Activated CD4-positive, alpha-beta T cell treated with anti-CD3 and anti-CD28 coated beads, Interleukin-2, amount 50 U/mL, for 16 hours (primary cell): ENCODE measurements around the gene GOLGA1.

Experiments
- DNase-seq: peaks from one replicate; pipeline ENCODE4 v3.0.0-alpha.2; 2020

The GOLGA1 gene

DNA sequence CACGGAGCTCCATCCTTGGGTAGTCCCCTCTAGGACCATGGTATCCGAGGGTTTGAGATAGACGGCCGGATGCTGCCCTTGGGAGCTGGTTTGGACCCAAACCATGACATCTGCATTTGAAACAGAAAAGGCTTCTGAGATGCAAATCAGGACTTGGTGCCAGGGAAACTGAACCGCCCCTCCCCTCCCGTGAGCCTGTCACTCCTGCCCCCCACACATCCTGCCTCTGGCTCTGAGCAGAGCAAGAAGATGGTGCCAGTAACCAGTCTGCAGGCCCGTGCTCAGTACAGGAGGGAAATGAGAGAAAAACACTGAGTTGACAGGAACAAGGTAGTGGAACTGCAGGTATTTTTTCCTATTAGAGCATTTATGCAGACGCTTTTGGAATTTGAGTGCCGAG is 60.4 kb downstream of the GOLGA1 start:
- no peak for DNase-seq

GRCh38 chr9:124879226-124879625 is 61.7 kb downstream of the GOLGA1 start:
- no peak for DNase-seq

DNA sequence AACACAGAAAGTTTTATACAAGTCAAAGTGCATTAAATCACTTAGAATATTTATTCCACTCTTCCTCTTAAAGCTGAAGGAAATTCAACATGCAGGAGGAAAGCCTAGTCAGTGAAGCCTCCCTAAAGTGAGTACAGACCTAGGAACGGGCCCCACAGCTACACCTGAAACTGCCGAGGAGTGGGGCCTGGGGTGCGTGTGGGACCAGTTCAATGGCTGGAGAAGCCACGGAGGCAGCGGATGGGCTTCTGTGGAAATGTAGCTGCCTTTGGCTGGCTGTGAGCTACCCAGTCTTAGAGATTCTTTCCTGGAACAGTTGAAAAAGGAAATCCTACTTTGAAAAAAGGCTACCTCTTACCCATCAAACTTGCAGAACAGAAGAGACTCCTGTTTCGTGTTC is 62.4 kb downstream of the GOLGA1 start:
- no peak for DNase-seq

DNA sequence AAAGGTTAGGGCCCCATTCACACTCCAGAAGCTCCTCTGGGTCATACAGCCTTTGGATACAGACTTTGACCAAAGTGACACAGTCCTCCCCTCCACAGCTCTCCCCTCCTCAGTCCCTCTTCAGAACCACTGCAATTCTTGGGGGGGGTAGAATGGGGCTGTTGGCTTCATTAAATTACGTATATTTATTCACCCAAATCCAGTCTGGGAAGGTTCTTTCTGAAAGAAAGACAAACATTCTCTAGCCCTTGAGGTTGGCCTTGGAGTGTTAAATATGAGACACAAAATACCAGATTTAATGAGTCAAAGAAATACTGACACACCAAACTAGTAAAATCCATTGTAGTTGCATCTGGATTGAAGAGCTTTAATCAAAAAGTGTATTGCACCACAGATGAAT is 62.9 kb downstream of the GOLGA1 start:
- no peak for DNase-seq

GRCh38 chr9:124877021-124877782 is 63.7 kb downstream of the GOLGA1 start:
- no peak for DNase-seq

DNA sequence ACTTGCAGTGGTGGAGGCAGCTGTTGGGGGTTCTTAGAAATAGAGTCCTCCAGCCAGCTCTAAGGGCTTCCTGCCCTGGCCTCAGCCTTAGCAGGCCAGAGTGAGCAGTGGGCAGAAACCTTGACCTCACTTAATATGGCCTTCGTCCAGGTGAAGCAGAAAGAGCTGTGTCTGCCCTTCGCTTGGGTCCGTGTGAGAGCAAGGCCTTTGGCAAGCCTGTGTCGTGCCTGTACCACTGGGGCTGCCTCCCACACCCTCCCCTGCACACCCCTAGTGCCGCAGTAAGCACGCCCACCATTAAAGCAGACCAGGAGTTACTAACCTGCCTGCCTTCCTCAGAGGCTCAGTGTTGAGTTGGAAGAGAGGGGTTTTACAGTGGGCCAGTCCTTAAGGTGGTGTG is 65.4 kb downstream of the GOLGA1 start:
- DNase-seq, result no peak

GRCh38 chr9:124873664-124874063 is 67.2 kb downstream of the GOLGA1 start:
- no peak for DNase-seq

DNA sequence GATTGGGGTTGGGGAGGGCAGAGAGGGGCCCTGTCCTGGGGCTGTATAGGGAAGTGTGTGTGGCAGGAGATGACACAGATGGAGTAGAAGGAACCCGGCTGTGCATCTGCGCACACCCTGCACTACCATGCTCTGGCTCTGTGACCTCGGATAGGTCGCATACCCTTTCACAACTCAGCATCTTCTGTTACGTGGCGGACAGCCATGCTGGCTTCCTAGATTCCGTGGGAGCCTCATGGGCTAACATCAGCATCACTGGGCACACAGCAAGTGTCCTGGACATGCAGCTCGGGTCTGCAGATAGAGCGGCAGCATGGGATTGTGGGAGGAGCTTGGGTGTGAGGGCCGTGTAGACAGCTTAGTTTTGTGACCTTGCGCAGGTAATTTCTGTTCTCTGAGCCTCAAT is 69.7 kb downstream of the GOLGA1 start:
- DNase-seq, result no peak

- DNase-seq, result no peak
Measured at GRCh38 chr9:124870723-124871122, 70.2 kb downstream of the GOLGA1 start.

DNA sequence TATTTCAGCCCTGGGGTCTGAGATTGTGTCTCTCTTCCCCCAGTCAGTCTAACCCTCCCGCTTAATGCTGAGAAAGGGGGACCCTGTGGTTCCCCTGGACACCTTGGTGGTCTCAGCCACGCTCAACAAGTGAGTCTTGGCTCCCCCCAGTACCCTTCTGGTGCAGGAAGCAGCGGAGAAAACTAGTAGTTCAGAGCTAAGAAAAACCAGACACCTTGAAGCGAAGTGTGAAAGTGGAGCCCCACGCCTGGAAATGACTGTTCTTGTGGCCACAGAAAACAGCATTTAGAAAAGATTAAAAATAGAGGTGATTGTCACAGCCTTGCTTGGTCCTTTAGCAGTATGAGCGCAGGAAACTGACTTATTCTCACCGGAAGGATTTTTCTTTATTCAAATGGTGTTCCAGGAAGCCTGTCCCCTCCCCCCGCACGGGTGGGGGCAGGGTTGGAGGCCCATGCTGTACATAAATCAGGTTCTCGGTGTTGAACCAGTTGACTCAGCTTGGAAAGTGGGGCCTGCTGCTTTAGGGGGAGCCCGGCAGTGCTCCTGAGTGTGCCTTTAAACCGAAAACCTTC is 70.8 kb downstream of the GOLGA1 start:
- peak; percentile 94 for DNase-seq

- DNase-seq, result no peak
Measured at GRCh38 chr9:124869466-124869985, 71.4 kb downstream of the GOLGA1 start.

- DNase-seq, result peak; percentile 95
Measured at GRCh38 chr9:124868511-124869465, 72.1 kb downstream of the GOLGA1 start.

DNA sequence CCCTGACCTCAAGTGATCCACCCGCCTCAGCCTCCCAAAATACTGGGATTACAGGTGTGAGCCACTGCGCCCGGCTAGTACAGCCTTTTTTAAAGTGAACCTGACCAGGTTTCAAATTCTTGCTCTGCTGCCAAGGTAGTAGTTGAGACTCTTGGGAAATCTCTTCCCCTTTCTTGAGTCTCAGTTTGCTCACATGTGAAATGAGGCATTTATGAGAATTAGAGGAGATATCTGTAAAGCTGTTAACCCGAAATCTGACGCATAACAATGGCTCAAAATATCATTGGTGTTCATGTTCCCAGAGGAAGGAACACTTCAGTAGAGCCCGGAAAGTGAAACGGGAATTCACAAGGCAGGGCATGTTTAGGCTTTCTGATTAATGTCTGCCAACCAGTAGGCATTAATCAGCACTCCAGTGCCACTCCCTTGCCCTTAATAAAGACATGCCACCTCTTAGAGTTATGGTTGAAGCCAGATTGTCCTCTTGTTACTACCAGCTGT is 77.5 kb downstream of the GOLGA1 start:
- no peak for DNase-seq

- DNase-seq, result peak; percentile 97
Measured at GRCh38 chr9:124861342-124862229, 79.3 kb downstream of the GOLGA1 start, which contains the start of the genes ARPC5L and RPL35. Gene ARPC5L (plus strand): TSS chr9:124862130. CDS start chr9:124869291, 7,161 bp downstream. Gene RPL35 (minus strand): TSS chr9:124861957. CDS start chr9:124861912, 45 bp downstream.

DNA sequence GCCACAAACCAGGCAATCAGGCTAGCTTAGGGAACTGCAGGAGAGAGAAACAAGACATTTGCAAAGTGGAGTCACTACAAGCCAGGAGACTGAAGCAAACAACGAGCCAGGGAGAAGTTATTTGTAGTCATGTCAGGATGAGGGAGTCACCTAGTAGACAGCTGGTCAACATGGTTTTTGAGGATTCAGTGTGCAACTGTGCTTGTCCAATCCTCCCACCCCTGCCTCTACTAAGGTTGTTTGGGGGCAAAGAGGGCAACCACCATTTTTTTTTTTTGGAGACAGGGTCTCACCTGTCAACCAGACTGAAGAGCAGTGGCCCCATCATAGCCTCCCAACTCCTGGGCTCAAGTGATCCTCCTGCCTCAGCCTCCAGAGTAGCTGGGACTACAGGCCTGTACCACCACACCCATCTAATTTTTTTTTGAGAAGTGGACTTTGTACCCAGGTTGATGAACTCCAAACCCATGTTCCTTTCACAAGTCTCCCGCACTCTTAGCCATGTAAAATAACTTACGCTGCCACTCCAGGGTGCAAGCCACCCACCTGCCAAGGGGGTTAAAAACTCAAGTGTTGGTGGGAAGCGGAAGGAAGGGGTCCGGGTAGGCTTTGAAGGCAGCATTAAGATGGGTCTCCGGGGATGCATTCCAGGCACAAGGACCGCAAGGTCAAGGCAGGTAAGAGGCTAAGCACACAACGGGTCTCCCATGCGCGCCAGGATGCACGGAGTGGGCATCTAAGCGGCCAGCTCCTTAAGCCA is 80.1 kb downstream of the GOLGA1 start:
- DNase-seq, result no peak

DNA sequence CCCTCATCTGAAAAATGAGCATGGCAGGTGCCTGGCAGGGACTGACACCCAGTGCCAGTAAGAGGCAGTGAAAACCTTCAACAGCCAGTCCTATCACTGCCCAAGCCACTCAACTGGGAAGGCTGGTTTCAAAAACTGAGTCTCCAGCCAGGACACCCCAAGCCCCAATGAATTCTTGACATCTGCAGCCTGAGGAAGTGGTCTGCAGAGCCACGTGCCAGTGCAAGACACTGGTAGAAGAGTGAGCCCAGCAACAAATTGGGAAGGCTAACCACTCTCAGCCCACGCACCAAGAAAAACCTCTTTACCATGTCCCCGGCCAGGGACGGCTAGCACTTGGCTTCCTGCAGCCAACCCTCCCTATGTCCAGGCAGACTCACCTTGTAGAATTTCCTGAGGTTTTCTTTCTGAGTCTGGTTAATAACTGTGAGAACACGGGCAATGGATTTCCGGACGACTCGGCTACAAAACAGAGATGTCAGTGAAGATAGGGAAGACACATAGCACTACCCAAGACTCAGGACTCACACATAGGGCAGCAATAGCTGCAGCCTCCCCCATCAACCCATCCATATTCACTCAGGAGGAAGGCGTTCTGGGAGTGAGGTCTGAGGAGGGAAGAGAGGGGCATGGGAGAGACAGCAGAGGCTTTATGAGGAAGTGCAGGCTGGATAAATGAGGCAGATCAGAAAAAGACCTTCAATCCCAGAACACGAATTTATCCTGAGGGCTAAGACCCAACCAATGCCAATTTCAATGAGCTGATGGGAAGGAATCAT is 80.9 kb downstream of the GOLGA1 start:
- no peak for DNase-seq

DNA sequence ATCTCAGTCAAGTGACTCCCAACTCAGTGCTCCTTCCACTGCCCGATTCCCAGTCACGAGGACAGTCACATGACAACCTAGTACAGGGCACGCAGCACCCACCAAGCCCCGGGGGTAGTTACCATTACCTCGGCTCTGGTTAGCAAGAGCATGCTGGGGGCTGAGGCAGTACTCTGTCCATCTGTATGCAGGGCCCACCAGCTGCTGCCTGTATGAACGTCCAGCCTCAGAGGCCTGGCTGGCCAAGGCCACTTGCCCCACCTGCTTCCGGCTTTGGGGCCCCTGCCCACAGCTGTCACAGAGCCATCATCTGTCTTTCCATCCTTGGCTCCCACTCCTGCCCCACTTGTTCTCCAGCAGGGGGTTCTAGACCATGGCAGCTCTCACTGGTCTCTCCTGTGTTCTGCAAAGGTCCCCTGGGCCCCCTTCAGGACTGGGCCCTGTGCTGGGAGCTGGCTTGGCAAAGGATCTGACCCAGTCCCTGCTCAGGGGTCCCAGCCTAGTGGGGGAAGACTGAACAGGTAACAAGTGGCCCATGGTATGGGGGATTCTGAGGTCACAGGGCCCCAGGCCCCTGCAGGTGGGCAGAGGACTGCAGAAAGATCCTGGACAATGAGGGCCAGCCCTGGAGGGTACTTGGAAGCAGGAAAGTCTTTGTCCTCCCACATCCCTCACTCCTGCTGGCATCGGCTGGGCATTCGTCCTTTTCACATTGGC is 82.4 kb downstream of the GOLGA1 start:
- DNase-seq, result no peak

- DNase-seq, result no peak
Measured at GRCh38 chr9:124857533-124858162, 83.2 kb downstream of the GOLGA1 start.
